ENCODE data around the gene PLD1. TPM values are rescaled to one million over a fixed set of nuclear protein-coding genes. Genes with fewer than 3 reads are reported as not detected.

PLD1 gene
- total and polyA plus RNA-seq, 10 of the 15 experiments (the other 5 are each of a cell fraction or from before 2014, with no cell fraction given) = 2.9 to 108 (median 3.6) TPM

- Histone ChIP-seq H3K27me3 (replicated peaks in 1 of 2; ENCODE audit: control insufficient read depth in 2 of 2, insufficient read depth in 2 of 2, low read length in 1 of 2) (no peaks in the 10 kb centered on the region), H3K9me3 (replicated peaks; ENCODE audit: control insufficient read depth, insufficient read depth, low read length) (no peaks in the 10 kb centered on the region), H3K79me2 (ENCODE audit: control insufficient read depth, insufficient read depth, low read length) (peaks cover 1% of the 10 kb centered on the region; the same call in 1 of the 2 replicates), H3K27ac (ENCODE audit: control insufficient read depth, insufficient read depth) (no peak overlapping the region), H3K36me3 (ENCODE audit: control insufficient read depth in 2 of 2, insufficient read depth in 2 of 2, low read length in 1 of 2) (no peaks in the 10 kb centered on the region), H3K4me2 (ENCODE audit: control insufficient read depth, insufficient read depth) (no peak overlapping the region), H2AFZ (ENCODE audit: control insufficient read depth, low read depth, low read length) (no peak overlapping the region), H4K20me1 (ENCODE audit: control insufficient read depth, insufficient read depth) (no peaks in the 10 kb centered on the region), H3K9ac (ENCODE audit: control insufficient read depth, insufficient read depth, low read length) (no peak overlapping the region), H3K4me1 (ENCODE audit: control insufficient read depth, insufficient read depth, low read length) (no peaks in the 10 kb centered on the region), H3K4me3 (no peak overlapping the region)
- ChIA-PET SMC1A (ENCODE audit: uncharacterized antibody, unreplicated experiment) (interaction anchor here (0.6 to 5.4 kb wide), 11 partner anchors 9 to 73 kb away, joined by 4 to 54 read pairs (median 11); no protein-coding TSS in a partner anchor), RAD21 (ENCODE audit: unreplicated experiment) (interaction anchor here (1.6 to 8.5 kb wide), 10 partner anchors 9 to 41 kb away, joined by 8 to 117 read pairs (median 26); no protein-coding TSS in a partner anchor), CTCF (interaction anchor here (1.7 to 5.6 kb wide), 8 partner anchors 10 to 41 kb away, joined by 7 to 110 read pairs (median 15); no protein-coding TSS in a partner anchor), POLR2A (interaction anchor here (1.0 to 4.0 kb wide), 6 partner anchors 10 to 61 kb away, joined by 3 to 40 read pairs (median 16); no protein-coding TSS in a partner anchor)
- FAIRE-seq (no peak), ATAC-seq (no peak), DNase-seq (ENCODE audit: low read depth, low spot score) (no peak)
- intact Hi-C loops (cut with micrococcal nuclease; ENCODE audit: unreplicated experiment) = no loop called here
- 60% methylated on average over 2 of the region's 2 CpGs for WGBS (ENCODE audit: insufficient coverage, insufficient replicate concordance, low lambda C conversion rate, missing lambda C conversion rate)
- no TSS peak for BruUV-seq (replicated peaks)
- in situ Hi-C loops (cut with MboI) = no loop called here
- TF ChIP-seq EP300 (IDR thresholded peaks at IDR 0.05; ENCODE audit: borderline replicate concordance in 1 of 2, control insufficient read depth in 1 of 2, low read depth in 2 of 2, low read length in 2 of 2) = no peak
- TF ChIP-seq IRF3 (IDR thresholded peaks at IDR 0.05) = no peak
- TF ChIP-seq EZH2 (IDR thresholded peaks at IDR 0.05; ENCODE audit: borderline replicate concordance, control insufficient read depth, low read depth, low read length) = no peak
- no peak for TF ChIP-seq POU2F2 (IDR thresholded peaks at IDR 0.05; ENCODE audit: borderline replicate concordance, low read depth, low read length)
- TF ChIP-seq HDGF (IDR thresholded peaks at IDR 0.05) = no peak
- no peak for TF ChIP-seq EGR1 (IDR thresholded peaks at IDR 0.05; ENCODE audit: borderline replicate concordance in 1 of 2, low read depth in 2 of 2, low read length in 2 of 2)
- TF ChIP-seq ZNF592 (IDR thresholded peaks at IDR 0.05) = no peak
- no peak for TF ChIP-seq RAD51 (IDR thresholded peaks at IDR 0.05)
- no peak for TF ChIP-seq PAX5 (IDR thresholded peaks at IDR 0.05; ENCODE audit: borderline replicate concordance, low read depth, low read length)
- no peak for TF ChIP-seq TCF3 (IDR thresholded peaks at IDR 0.05; ENCODE audit: borderline replicate concordance, insufficient read depth, low read depth, low read length)
- TF ChIP-seq DPF2 (IDR thresholded peaks at IDR 0.05) = no peak
- no peak for TF ChIP-seq E4F1 (IDR thresholded peaks at IDR 0.05; ENCODE audit: borderline replicate concordance, partially characterized antibody)
- no peak for TF ChIP-seq MEF2A (IDR thresholded peaks at IDR 0.05; ENCODE audit: insufficient read depth, low read depth, low read length)
- no peak for TF ChIP-seq MYC (IDR thresholded peaks at IDR 0.05; ENCODE audit: insufficient read depth, insufficient read length, insufficient replicate concordance, low read length, severe bottlenecking)
- TF ChIP-seq EED (IDR thresholded peaks at IDR 0.05; ENCODE audit: low read depth) = no peak
- TF ChIP-seq ZNF384 (IDR thresholded peaks at IDR 0.05; ENCODE audit: borderline replicate concordance, low read depth, low read length) = no peak
These were observed 2.5 kb upstream of the PLD1 start for GRCh38 chr3:171812811-171813210.

Measured in GM12878 (cell line).